Stimulated activated CD4-positive, alpha-beta T cell treated with anti-CD3 and anti-CD28 coated beads, Interleukin-1b, Interleukin-23, amount 100 ng/mL, for 48 hours (primary cell): Measurements from ENCODE around the gene ZNF628.

Experiments used
- DNase-seq: peaks from one replicate; pipeline ENCODE4 v3.0.0-alpha.2; 2020

Gene ZNF628

DNA sequence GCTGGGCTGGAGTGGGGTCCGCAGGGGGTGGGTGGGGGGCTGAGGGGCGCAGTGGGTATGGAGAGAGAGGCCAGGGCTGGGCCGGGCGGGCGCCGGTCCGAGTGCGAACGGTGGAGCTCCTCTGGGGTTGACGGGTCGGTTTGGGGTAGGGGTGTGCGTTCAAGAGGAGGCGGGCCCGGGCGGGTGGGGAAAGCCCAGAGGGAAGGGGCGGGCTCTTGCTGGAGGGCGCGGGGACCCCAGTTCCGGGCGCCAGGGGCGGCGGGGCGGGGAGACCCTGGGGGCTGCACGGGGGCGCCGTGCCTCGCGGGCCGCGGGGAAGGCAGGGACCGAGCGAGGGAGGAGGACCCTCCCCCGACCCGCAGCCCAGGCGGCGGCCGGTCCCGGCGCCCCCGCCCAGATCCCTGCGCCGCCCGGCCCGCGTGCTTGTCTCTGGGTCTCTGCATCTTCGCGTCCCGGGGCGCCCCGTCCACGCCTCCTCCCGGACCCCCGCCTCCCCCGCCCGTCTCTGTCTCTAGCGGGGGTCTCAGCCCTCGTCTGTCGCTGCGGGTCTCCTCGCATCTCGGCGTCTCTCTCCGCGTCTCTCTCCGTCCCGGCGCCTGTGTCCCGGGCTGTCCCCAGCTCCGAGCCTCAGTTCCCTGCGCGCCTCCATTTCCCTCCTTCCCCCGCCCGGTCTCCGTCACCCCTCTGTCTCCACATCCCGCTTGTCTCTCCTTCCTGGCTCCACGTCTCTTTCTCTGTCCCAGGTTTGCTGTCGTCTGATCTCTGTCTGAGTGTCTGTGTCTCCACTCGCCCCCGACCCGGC lies 25.1 kb upstream of the ZNF628 start:
- no peak for DNase-seq

DNA sequence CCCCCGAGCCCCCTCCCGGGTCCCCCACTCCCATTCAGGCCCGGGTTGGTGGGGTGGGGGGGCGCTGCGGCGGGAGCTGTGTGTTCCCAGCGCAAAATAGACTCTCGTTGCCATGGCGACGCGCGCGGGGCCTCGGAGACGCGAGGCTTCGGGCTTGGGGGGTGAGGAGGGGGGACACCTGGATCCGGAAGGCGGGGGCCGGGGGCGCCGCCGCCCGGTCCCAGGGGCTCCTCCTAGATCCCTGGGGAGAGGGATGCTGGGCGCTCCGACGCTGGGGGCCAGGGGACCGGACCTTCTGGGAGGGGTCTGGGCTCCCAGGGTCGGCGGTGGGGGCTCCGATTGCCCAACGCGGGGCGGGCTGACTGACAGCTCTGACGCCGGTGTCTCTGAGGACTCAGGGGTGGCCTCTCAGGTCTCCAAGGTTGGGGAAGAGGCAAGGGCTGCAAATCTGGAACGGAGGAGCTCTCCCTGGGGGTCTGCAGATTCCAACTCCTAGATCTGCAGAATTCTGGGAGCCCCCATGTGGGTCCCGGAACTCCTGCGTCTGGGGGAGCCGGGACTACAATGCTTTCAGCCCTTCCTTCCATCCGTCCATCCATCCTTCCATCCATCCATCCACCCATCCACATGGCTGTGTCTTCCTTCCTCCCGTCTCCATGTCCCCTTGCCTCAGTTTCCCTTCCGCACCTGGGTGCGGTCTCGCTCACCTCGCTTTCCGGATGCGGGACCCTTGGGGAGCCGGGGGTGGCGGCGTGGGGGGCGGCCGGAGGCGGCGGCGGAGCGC lies 24.3 kb upstream of the ZNF628 start:
- DNase-seq = no peak

DNA sequence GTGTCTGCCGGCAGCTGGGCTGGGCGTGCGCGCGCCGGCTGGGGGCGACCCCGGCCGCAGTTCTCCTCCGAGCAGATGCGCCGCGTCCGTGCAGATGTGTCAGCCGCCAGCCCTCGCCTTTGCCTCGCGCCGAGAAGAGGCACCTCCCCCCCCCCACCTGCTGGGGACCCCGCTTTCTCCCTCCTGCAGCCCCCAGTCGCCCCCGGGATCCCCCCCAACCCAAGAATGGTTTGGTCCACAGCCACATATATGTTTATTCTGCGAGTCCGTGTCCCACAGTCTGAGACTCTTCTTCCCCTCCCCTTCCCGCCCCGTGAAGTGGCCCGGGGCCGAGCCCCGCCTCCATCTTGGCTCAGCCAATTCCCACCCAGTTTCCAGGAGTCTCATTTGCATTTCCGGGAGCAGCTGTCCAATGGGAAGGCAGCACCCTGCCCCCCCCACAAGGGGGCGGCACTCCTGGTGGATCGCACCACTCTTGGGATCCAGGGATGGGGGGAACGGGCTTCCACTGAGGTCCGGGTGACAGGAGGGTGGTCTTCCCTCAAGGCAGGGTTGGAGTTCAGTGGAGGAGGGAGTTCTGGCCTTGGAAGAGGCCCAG lies 23.6 kb upstream of the ZNF628 start:
- DNase-seq = peak; percentile 64

DNA sequence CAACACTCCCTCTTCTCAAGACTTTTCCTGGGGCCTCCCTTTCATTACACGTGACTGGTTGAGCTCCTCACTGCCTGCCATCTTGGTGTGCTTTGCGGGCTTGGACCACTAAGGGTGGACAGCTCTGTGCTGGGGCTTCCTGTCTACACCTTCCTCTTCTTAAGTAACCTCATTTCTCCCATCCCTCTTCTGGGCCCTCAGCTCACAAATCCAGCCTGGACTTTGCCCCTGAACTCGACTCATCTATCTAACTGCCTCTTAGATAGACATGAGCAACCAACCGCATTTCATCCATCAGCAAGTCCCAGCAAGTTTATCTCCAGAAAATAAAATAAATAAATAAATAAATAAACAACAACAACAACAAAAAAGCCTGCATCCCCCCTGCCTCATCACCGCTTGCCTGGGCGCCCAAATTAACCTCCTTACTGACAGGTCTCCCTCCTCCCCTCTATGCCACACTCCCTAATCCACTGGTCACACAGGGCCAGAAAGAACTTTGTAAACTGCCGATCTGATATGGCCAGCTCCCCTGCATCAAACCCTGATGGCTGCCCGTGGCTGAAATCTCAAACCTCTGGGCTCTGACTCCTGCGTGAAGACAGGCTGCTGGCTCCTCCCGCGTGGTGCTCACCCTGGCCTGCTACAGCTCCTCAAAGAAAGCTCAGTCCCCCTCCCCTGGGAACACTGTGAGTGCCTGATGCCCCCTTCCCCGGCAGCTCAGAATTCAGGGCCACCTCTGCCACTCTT lies 22.7 kb upstream of the ZNF628 start:
- DNase-seq = no peak

DNA sequence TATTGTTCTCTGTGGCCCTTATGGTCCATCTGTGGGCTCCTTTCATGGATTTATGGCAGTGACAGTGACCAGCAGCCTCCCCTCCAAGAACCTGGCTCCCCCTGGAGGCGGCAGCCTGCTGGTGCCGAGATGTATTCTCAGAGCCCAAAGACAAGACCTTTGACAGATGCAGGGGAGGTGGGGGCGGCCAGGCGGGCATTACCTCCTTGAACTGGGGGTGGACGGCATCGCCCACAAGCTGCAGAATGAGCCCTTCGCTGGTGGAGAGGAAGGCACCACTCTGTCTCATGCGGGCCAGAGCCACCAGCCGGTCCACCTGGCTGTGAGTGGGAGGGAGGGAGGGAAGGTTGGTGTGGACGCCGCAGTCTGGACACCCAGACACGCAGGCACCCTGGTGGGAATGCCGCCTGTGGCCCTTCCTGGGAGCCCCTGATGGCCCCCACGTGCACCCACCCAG lies 21.6 kb upstream of the ZNF628 start:
- DNase-seq = peak; percentile 52

DNA sequence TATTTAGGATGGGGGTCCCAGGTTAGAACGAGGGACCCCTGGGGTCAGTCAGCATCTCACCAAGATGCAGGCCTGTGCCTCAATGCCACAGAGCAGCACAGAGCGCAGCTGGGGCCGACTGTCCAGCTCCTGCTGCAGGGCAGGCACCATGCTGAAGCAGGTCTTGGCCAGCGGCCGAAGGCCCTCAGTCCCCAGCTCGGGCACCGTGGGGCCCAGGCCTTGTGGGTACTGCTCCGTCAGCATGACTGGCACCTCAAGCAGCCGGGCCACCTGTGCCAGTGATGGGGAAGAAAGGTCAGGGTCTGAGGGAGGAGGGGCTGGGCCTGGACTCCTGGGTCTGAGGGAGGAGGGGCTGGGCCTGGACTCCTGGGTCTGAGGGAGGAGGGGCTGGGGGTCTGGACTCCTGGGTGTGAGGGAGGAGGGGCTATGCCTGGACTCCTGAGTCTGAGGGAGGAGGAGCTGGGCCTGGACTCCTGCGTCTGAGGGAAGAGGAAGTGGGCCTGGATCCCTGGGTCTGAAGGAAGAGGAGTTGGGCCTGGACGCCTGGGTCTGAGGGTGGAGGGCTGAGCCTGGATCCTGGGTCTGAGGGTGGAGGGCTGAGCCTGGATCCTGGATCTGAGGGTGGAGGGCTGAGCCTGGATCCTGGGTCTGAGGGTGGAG lies 20.7 kb upstream of the ZNF628 start:
- DNase-seq = no peak

DNA sequence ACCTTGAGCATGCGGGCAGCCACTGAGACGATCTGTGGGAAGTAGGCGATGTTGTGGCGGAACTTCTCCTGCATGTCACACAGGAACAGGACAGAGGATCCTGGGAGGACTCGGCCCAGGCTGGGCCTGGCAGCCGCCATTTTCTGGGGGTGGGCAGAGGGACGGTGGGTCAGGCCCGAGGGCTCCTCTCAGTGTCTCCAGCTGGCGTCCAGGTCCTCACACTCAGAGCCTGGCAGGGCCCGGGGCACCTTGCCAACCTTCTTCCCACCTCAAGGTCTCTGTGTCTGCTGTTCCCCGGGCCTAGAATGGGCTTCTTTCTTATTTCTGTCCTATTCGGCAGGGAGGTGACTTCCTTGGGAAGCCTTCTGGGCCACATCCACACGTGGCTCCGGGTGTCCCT lies 20.1 kb upstream of the ZNF628 start:
- DNase-seq = no peak

DNA sequence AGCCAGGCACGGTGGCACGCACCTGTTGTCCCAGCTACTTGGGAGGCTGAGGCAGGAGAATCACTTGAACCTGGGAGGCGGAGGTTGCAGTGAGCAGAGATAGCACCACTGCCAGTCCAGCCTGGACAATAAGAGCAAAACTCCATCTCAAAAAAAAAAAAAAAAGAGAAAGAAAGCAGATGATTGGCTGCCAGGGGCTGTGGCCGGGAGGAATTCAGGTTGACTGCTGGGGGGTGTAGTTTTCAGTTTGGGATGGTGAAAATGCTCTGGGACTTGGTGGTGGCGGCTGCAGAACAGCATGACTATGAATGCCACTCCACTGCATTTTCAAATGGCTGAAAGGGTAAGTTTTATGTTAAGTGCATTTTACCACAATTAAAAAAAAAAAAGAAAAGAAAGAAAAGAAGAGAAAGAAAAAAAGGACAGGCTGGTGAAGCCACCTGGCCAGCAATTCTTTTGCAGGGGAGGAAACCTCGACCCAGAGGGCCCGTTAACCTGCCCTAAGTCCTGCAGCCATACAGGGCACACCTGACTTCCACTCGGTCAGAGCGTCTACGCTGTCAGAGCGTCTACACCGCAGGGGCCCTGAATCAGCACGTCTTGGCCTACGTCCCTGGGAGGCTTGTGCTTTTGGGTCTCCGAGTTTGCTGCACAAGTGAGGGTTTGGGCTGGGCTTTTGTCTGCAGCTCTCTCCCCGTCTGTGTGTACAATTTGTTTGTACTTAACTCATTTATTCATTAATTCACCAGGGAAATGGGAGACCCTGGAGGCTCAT lies 18.5 kb upstream of the ZNF628 start:
- DNase-seq = no peak

DNA sequence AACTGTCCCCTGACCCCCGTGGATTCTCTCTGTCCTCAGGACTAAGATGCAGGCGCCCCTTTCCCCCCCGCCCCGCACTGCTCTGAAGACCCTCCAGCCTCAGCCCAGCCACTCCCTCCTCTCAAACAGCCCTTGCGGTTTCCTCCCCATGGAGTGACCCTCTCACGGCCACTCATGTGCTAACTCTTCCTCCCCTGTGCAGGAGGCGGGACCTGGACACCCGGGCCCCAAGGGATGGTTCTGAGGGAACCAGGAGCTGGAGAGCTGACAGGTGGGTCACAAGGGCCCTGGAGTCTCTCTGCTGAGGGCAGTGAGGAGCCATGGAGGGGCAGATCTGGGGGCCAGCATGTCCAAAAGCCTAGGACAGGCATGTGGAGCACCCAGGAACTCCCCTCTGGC lies 16.9 kb upstream of the ZNF628 start:
- DNase-seq = no peak

DNA sequence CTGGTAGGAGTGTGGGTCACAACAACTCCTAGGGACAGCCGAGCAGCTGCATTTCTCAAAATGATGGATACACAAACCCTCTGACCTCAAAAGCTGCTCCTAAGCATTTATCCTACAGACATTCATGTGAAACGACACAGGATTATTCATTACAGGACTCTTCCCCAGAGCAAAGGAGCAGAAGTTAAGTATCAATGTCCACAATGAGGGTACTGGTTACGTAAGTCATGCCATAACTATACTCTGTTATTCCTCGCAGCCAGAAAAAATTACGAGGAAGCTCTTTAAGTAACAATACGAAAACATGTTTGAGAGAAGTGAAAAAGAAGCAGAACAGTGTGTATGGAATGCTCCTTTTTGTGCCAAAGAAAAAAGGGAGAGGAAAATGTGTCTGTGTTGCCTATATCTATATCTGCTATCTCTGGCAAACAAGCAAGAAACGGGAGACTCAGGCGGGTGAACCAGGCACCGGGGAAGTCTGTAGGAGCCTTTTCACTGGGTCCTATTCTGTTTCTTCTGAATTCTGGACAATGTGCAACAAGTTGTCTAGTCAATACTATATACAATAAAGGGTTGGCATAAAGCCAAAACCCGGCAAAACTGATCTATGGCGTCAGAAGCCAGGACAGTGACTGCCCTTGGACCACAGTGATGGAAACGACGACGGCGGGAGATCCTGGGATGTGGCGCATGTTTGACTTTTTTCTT lies 16.3 kb upstream of the ZNF628 start:
- no peak for DNase-seq

DNA sequence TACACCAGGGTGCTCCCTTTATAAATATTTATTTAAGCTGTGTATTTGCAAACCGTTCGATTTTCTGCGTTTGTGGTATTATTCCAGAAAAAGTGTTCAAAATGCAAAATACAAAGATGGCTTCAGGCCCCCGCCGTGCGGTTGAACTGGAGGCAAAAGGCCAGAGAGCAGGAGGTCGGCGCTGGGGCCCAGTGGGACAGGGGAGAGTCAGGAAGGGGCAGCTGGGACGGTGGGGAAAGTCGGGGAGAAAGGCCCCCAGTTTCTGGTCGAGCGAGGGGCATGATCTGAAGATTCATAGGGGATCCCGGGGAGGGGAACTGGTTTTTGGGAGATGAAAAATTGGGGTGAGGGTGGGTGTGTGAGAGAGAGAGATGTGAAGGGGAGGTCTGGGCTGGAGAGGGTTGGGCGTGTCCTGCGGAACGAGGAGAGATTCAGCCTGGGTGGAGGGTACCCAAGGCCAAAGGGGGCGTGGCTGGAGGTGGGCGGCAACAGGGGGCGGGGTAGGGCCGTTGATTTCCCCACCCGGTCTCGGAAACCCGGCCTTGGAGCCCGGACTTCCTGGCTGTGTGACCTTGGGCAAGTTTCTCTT lies 15.7 kb upstream of the ZNF628 start:
- DNase-seq = peak; percentile 46

DNA sequence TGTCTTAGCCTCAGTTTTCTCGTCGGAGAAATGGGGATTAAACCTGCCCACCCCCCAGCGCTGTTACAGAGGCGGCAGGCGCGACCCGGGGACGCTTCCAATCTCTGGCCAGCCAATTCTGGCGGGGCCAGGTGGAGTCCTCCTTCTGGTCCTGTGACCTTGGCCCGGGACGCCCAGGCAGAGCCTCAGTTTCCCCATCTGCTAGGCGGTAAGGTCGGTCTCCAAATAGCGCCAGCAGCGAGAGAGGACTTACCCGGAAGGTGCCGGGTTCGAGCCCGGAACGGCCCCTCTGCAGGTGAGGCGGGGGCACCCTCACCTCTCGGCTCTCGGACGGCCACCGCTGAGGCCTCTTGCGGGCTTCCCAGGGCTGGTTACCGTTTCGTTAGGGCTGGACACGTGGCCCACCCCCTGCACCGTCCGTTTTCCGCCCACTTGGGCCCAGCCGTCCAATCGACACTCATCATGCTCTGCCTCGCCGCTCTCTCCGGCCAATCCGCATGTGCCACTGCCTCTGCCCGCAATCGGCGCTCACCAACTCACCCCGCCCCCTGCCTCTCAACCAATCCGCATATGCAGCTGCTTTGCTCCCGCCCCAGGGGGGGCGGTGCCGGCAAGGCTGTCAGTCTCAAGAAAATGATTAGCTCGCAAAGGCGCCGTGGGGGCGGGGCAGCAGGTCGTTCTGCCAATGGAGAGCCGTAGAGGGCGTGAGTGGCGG lies 15.0 kb upstream of the ZNF628 start, which contains the start of gene ISOC2:
ISOC2 (minus strand) TSS at position 384 of the 715 bp plus-strand sequence. CDS start 5,156 bp downstream, outside the sequence.
- DNase-seq = peak; percentile 100

DNA sequence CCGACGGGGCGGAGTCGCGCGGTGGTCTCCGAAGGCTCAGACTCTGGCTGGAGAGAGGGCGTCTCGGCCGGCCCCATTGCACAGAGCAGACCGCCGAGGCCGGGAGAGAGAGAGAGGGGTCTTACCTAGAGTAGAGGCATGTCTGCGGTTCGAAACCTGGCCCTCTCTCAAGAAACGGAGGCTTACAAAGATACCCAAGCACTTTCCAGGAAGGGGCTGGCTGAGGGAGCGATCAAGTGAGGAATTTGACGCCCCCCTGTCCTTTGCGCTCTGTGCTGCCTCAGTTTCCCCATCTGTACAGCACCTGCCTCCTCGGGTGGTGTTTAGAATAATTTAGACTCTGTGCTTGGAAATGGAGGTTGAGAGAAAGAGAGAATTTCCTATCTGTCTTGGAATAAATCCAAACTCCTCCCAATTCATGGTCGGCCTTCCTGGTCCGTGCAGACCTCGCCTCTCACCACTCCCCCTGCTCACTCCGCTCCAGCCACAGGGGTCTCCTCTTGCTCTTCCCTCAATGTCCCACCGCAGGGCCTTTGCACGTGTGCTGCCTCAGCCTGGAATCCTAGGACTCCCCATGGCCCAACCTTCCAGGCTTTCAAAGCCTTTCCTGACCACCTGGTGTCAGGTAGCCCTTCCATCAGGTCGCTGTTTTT lies 14.3 kb upstream of the ZNF628 start:
- DNase-seq = no peak

DNA sequence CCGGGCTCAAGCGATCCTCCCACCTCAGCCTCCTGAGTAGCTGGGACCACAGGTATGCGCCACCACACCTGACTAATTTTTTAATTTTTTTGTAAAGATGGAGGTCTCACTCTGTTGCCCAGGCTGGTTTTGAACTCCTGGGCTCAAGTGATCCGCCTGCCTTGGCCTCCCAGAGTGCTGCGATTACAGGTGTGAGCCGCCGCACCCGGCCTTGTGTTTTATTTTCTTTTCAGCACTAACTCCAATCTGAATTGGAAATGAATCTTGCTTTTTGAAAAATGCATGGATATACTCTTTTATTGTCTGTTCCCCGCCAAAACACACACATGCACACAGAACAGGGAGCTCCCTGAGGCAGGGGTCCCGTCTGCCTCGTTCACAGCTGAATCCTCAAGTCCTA lies 13.7 kb upstream of the ZNF628 start:
- DNase-seq = no peak

DNA sequence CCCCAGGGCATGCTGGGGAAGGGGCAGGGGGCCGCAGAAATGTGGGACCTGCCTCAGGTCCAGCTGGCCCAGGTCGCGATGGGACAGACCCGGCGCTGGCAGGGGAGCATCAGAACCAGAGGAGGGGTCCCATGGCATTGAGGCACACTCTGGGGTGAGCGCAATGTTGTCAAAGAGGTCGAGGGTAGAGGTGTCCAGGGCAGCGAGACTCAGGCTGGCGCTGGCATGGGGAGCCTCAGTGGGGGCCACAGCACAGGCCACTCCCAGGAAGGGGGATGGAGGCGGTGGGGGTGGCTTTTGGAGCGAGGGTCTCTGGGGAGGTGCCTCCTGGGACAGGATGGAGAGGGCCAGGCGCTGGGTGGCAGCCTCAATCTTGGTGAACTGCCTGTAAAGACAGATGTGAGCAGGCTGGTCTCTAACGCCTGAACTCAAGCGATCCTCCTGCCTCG lies 12.8 kb upstream of the ZNF628 start:
- DNase-seq = no peak

DNA sequence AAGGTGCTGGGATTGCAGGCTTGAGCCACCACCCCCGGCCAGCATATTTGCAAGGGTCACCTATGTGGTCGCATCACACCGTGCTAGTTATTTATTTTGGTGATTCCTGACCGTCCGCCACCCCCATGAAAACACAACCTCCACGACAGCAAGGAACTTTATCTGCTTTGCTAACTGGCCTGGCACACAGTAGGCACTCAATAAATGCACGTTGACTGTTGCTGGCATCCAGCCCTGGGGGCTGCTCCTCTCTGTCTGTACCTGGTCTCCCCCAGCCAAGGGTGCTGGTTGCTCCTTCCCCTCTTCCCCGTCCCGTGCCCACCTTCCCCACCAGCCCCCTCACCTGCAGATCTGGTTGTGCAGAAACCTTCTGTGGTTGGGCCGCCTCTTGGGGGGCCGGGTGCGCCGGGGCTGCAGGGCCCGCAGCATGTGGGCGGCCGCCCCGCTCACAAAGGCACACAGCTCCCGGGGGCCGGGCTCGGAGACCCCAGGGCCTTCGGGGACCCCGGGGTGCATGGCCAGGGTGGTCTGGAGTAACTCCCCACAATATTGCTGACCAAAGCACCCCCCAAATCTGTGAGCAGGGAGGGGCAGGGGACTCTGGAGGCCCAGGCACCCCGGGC lies 12.3 kb upstream of the ZNF628 start:
- no peak for DNase-seq

DNA sequence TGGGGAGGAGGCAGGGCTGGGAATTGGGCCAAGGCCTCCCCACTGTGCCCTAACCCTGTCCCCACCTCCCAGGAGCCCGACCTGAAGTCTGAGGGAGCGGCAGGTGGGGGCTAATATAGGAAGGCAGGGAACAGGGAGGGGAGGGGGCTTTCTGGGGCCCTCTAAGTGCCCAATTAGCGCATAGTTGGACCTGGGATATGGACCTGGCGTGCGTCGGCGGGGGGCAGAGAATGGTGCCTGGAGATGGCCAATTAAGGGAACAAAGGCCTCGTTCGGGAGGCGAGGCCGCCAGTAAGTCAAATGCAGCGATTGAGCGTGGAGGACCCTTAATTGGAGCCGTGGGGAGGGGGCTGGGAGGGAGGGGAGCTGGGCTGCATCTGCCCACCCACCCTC lies 11.8 kb upstream of the ZNF628 start, which contains the start of gene C19orf85:
C19orf85 (minus strand) TSS at position 90 of the 393 bp plus-strand sequence. CDS start 197 bp downstream, outside the sequence.
- DNase-seq = no peak

DNA sequence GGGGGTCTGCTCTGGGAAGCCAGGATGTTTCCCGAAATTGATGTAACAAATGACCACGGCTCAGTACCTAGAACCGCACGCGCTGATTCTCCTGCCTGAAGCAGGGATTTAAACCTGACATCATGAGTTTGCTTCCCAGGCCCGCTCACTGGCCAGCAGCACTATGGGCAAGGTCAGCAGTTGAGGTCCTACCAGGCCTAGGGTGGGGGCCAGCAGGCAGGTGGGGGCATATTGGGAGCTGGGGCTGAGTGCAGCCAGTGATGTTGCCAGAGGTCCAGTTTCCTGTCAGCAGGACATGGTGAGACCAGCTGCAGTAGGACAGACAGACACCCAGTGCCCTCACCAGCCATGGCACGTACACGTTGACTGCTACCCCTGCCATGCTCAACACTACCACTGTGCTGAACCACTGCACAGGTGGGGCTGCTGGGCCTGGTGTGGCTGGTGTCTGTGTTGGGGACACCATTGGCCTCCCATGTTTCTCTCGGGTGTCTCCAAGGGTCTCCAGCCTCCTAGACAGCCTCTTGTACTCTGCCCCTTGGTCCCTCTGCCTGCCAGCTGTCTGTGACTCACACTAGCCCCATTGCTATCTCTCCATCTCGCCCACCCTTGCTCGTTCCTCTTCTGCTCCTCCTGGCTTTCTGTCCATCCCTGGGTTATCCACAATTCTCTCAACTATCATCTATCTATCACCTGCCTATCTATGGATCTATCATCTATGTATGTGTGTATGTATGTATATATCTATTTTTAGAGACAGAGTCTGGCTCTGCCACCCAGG lies 10.8 kb upstream of the ZNF628 start:
- DNase-seq = no peak
